Measurements from ENCODE around the gene PNMA8C.

The PNMA8C gene

GRCh38 chr19:46428239-46429135, at the start of gene PNMA8C:
TSS of gene PNMA8C (minus strand) at chr19:46428936. CDS start at chr19:46428359, 577 bp downstream.
- DNase-seq: no peak

GRCh38 chr19:46475986-46476385, 47.2 kb upstream of the PNMA8C start:
- DNase-seq: no peak

GRCh38 chr19:46474211-46474610, 45.5 kb upstream of the PNMA8C start:
- DNase-seq: no peak

- no peak for DNase-seq
Measured at GRCh38 chr19:46472592-46472991, 43.9 kb upstream of the PNMA8C start.

DNA sequence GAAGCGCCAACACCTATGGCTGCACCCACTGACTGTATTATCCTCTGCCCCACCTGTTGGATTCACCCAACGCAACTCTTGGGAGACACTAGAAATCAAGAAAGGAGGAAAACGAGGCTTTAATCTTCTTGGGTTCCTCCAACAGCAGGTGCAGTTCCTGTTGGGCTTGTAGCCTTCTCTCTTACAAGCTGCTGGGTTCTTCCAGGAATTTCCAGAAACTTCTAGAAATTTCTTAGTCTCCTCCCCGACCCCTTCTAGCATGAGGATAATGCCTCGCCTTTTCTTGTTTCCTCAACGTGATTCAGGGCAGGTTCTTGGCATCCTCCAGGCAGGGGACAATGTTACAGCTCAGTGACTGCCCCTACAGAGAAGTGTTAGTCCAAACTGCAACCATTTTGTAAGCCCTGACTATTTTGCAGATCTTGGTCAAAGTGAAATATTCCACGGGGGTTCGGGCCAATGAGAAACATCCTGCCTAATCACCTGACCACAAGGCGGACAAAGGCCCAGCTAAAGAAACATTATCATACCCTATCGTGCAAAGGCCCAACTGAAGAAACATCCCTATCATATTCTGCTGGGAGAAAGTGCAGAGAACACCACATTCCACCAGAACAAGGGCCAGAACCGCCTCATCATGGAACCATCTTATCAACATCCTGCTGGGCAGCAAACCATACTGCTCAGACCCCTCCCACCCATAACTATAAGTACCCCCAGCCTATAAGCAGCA, 43.2 kb upstream of the PNMA8C start:
- no peak for DNase-seq

DNA sequence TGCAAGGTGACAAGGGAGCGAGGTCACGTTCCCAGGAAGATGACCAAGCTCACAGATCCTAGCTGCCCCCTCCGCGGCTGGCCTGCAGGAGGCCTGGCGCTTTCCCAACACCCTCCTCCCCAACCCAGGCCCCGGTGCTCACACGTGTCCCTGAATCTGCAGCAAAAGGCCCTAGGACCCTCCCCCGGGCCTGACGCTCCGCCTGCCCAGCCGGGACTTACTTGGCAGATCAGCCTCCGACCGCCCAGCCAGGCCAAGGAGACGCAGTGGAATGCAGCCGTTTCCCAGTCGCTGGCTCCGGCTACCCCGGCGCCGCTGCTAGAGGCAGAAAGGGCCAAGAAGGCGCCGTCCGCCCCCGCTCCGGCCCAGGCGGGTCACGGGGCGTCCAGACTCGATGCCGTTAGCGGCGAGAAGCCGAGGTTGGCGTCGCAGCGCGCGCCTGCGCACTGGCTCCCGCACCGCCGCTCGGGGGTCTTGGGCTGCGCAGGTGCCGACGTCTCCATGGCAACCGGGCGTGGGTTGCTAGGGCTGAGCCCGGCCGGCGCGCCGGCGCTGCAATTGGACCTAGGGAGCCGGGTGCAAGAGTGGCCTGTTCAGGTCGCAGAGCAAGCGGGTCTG, 42.5 kb upstream of the PNMA8C start, which contains the start of gene PNMA8A:
PNMA8A (minus strand) TSS at position 448 of the 618 bp plus-strand sequence. CDS start 528 bp downstream, outside the sequence.
- no peak for DNase-seq

DNA sequence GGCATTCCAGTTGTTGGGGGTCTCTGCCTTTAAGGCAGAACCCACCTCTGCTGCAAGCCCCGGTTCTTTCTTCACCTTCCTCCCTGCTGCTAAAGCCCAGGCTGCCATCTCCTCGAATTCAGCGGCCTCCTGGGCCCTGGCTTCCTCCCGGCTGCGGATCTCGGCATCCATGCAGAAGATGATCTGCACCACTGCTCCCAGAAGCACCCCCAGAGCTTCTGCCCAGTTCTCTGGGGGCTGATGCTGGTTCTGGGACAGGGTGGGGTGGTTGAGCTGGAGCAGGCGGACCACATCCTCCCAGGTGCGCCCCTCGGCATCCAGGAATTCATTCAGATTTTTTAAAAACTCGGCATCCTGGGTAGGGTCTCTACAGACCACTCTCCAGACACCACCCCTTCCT, 41.6 kb upstream of the PNMA8C start:
- DNase-seq: no peak

GRCh38 chr19:46469541-46470185, 40.9 kb upstream of the PNMA8C start:
- DNase-seq: no peak

- no peak for DNase-seq
Measured at GRCh38 chr19:46466536-46467196, 37.9 kb upstream of the PNMA8C start.

DNA sequence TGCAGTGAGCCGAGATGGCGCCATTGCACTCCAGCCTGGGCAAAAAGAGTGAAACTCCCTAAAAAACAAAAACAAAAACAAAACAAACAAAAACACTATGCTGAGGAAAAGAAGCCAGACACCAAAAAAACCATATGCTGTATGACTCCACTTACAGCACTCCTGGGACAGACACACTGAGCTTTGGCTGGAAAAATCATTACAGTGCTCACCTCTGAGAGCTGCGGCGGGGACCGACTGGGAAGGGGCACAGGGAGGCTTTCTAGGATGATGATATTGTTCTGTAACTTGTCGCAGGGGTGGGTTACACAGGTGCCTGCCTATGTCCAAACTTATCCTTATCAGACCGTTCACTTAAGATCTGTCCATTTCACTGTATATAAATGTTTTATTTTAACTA, 34.8 kb upstream of the PNMA8C start:
- DNase-seq: no peak

DNA sequence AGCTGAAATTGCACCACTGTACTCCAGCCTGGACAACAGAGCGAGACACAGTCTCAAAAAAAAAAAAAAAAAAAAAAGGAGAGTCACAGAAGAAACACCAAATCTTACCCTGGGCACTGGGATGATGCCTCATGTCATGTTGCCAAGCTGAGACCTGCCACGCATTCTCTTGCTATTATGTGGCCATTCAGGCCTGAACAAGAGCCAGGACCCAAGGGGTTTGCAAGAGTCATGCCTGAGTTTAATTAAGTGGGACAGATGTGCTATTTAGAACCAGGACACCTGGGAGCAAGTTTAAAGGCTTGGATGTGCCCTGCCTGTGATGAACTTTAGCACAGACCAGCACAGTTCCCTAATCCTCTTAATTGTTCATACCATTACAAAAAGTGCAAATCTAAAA, 32.8 kb upstream of the PNMA8C start:
- DNase-seq: no peak

GRCh38 chr19:46460981-46461380, 32.2 kb upstream of the PNMA8C start:
- DNase-seq: no peak

DNA sequence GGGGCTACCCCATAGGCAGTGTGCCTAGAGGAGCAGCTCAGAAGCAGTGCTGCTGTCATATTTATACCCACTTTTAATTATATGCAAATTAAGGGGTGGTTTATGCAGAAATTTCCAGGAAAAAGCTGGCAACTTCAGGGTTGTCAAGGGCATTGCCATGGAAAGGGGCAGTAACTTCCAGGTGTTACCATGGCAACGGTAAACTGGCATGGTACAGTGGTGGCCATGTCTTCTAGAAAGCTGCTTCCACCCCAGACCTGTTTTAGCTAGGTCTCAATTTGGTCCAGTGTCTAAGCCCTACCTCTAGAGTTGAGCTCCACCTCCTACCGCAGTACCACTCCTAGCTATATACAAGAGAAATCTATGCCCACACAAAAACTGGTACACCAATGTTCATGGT, 31.3 kb upstream of the PNMA8C start:
- no peak for DNase-seq

GRCh38 chr19:46456930-46457329, 28.2 kb upstream of the PNMA8C start:
- DNase-seq: no peak

DNA sequence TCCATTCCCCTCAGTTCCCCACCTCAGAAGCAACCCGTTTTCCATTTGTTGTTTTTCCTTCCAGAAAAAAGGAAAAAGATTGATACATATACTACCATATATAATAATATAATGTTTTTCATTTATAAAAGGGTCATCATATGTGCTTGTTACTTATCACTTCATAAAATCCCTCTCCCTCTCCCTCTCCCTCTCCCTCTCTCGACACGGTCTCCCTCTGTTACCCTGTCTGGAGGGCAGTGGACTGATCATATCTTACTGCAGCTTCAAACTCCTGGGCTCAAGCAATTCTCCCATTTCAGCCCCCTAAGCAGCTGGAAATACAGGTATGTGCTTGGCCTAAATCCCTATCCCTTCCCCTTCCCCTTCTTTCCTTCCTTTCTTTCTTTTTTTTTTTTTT, 25.5 kb upstream of the PNMA8C start:
- no peak for DNase-seq

- DNase-seq: no peak
Measured at GRCh38 chr19:46453661-46454060, 24.9 kb upstream of the PNMA8C start.

GRCh38 chr19:46452186-46452585, 23.4 kb upstream of the PNMA8C start:
- DNase-seq: no peak

DNA sequence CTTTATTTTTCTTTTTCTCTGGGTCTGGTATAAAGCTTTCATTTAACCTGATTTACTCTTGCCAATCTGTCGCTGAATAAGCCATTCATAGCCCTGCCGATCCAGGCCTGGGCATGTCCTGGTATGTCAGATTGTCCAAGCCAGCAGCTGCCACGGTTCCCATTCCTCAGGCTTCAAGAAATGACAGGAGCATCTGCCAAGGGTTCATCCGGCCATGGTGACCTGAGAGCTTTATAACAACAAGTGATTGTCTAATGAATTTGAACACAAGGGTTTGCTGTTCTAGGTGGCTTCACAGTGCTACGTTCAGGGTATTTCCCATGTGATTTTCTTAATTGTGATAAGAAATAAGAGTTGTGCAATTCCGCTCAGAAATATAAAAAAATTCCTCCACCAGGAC, 22.6 kb upstream of the PNMA8C start:
- DNase-seq: no peak

DNA sequence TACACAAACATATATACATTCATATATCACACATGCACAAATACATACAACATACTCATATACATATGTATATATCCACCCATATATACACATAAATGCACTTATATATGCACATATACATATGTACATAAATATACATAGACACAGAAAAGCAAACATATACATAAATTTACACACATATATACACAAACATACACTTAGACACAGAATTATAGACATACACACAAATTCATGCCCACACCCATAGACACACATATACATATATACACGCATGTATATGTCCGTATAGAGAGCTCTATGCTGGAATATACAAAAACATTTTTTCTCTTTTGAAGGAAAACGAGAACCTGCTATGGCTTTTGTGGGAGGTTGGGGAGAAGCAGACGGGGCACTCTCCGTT, 22.0 kb upstream of the PNMA8C start:
- DNase-seq: no peak

DNA sequence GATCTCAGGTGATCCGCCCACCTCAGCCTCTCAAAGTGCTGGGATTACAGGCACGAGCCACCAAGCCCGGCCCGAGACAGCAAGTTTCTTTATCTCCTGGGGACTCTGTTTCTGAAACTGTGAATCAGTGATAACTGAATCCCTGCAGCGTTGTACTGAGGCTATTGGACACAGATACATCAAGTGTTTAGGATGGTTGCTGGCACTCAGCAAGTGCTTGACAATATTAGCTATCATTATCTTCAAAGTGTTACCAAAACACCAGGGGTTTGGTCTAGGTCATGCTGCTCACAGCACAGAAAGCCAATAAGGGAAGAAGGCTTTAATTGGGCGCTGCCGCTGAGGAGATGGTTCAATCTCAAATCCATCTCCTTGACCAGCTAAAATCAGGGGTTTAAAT, 20.5 kb upstream of the PNMA8C start:
- no peak for DNase-seq

- DNase-seq: no peak
Measured at GRCh38 chr19:46448601-46449000, 19.9 kb upstream of the PNMA8C start.

- DNase-seq: no peak
Measured at GRCh38 chr19:46447824-46448223, 19.1 kb upstream of the PNMA8C start.

GRCh38 chr19:46447006-46447405, 18.3 kb upstream of the PNMA8C start:
- DNase-seq: no peak

Data from amniotic stem cell (primary cell).